Fibroblast of pulmonary artery (primary cell): ENCODE data around the gene PCF11.
"Not testable (repeated sequence)": the region's sequence is repeated elsewhere in the genome, so short reads cannot be mapped to it uniquely, and the experiment has no call there.

Experiments used
- DNase-seq: peaks from one replicate; pipeline ENCODE4 v3.0.0-alpha.2; 2010; ENCODE audit warnings: low read depth
- H3K4me3 ChIP-seq: replicated peaks from 2 replicates; pipeline ENCODE4 v1.5.1; 2011; ENCODE audit warnings: low read depth, mild to moderate bottlenecking, control low read depth, low read length, moderate library complexity
- CTCF ChIP-seq: IDR thresholded peaks from 2 replicates; pipeline ENCODE4 v1.5.1; 2011; ENCODE audit warnings: mild to moderate bottlenecking, control low read depth, low read length, inconsistent platforms; ENCODE audit errors: missing control alignments

Gene PCF11

DNA sequence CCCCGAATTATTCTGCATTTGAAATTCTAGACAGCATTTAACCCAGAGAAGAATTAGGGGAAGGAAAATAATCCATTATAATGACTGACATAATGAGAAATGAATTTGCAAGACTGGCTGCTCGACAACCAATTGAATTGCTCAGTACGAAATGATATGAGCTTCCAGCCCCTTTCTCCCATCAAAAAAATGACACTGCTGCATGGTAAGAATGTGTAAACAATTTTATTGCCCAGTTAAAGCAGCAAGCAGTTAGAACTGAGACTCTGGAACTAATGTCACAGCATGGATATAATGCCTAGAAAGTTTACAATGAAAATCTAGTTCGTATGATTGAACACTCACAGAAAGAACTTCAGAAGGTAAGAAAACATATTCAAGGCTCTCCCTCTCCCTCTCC is 24.7 kb upstream of the PCF11 start:
- DNase-seq, result no peak
- no peak for TF ChIP-seq CTCF
- H3K4me3 ChIP-seq, result no peak overlapping the region

- not testable (repeated sequence) for H3K4me3 ChIP-seq, DNase-seq
Observed at GRCh38 chr11:83133266-83133665, 23.7 kb upstream of the PCF11 start.

DNA sequence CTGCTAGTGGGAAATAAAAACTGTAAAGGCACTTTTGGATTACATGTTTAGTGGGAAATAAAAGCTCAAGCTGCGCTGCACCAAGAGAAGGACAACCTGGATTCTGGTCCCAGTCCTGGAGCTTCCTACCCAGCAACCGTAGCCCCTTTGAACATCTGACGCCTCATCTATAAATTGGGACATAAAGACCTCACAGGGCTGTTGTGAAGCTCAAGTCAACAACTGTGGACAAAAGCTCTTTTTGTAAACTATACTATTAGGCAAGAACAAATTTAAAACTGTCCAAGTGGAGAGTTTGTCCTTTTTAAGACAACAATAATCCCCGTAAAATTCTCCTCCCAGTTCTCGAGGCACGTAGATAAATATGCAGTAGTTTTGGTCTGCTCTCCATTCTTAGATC is 17.6 kb upstream of the PCF11 start:
- no peak for DNase-seq
- no peak overlapping the region for H3K4me3 ChIP-seq
- no peak for TF ChIP-seq CTCF

- no peak overlapping the region for H3K4me3 ChIP-seq
- no peak for DNase-seq
- TF ChIP-seq CTCF, result no peak
Observed at GRCh38 chr11:83140691-83141455, 16.1 kb upstream of the PCF11 start.

GRCh38 chr11:83147895-83148294 is 9.0 kb upstream of the PCF11 start:
- no peak for DNase-seq
- no peak for TF ChIP-seq CTCF
- H3K4me3 ChIP-seq, result no peak overlapping the region

- no peak overlapping the region for H3K4me3 ChIP-seq
- TF ChIP-seq CTCF, result no peak
- DNase-seq, result no peak
Observed at GRCh38 chr11:83150450-83150849, 6.5 kb upstream of the PCF11 start.

GRCh38 chr11:83151274-83151977 is 5.5 kb upstream of the PCF11 start:
- H3K4me3 ChIP-seq, result no peak overlapping the region
- DNase-seq, result no peak
- no peak for TF ChIP-seq CTCF
